ENCODE data around the gene HS3ST5.

DNA sequence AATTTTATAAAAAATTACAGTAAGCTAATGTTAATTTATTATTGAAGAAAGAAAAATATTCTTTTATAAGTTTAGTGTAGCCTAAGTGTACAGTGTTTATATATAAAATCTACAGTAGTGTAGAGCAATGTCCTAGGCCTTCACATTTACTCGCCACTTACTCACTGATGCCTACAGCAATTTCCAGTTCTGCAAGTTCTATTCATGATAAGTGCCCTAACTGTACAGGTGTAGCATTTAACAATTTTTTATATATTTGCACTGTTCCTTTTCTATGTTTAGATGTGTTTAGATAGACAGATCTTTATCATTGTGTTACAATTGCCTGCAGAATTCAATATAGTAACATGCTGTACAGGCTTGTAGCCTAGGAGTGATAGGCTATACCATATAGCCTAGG lies 291.8 kb downstream of the HS3ST5 start:
- TF ChIP-seq POLR2A (IDR thresholded peaks at IDR 0.05) (no peak), POLR2AphosphoS5 (IDR thresholded peaks at IDR 0.05) (no peak)
- TF ChIP-seq, protein P1, sequence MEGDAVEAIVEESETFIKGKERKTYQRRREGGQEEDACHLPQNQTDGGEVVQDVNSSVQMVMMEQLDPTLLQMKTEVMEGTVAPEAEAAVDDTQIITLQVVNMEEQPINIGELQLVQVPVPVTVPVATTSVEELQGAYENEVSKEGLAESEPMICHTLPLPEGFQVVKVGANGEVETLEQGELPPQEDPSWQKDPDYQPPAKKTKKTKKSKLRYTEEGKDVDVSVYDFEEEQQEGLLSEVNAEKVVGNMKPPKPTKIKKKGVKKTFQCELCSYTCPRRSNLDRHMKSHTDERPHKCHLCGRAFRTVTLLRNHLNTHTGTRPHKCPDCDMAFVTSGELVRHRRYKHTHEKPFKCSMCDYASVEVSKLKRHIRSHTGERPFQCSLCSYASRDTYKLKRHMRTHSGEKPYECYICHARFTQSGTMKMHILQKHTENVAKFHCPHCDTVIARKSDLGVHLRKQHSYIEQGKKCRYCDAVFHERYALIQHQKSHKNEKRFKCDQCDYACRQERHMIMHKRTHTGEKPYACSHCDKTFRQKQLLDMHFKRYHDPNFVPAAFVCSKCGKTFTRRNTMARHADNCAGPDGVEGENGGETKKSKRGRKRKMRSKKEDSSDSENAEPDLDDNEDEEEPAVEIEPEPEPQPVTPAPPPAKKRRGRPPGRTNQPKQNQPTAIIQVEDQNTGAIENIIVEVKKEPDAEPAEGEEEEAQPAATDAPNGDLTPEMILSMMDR (IDR thresholded peaks at IDR 0.05): no peak

Measured in stomach (tissue), 4 donors.